Endothelial cell (in vitro differentiated cells): ENCODE results near the gene QPCTL. TPM values are rescaled to one million over a fixed set of nuclear protein-coding genes. Genes with fewer than 3 reads are reported as not detected.

Experiments
- DNase-seq: peaks from one replicate; pipeline ENCODE4 v3.0.0; 2021; ENCODE audit warnings: low spot score
- H3K27ac Mint-ChIP-seq: one replicate; pipeline ENCODE4 v1.8.0; 2021; ENCODE audit warnings: mixed read lengths, inconsistent platforms; ENCODE audit not compliant: unreplicated experiment
- H3K27me3 Mint-ChIP-seq: one replicate; pipeline ENCODE4 v1.8.0; 2021; ENCODE audit warnings: mild to moderate bottlenecking, moderate library complexity, mixed read lengths, inconsistent platforms; ENCODE audit not compliant: unreplicated experiment
- H3K36me3 Mint-ChIP-seq: one replicate; pipeline ENCODE4 v1.8.0; 2021; ENCODE audit warnings: mild to moderate bottlenecking, low read depth, mixed read lengths, inconsistent platforms; ENCODE audit not compliant: unreplicated experiment
- H3K4me1 Mint-ChIP-seq: one replicate; pipeline ENCODE4 v1.8.0; 2021; ENCODE audit warnings: mild to moderate bottlenecking, mixed read lengths, inconsistent platforms; ENCODE audit not compliant: unreplicated experiment
- H3K4me3 Mint-ChIP-seq: one replicate; pipeline ENCODE4 v1.8.0; 2021; ENCODE audit warnings: mild to moderate bottlenecking, mixed read lengths, inconsistent platforms; ENCODE audit not compliant: unreplicated experiment
- H3K9me3 Mint-ChIP-seq: one replicate; pipeline ENCODE4 v1.8.0; 2021; ENCODE audit warnings: mixed read lengths, inconsistent platforms; ENCODE audit not compliant: unreplicated experiment
- total RNA-seq: library from RNA; stranded (reverse); fragmentation: NEBNext Ultra II Directional; extraction: Animal tissue kit (Norgen Biotek cat#: 25700); gene quantifications from one replicate; pipeline ENCODE4 v1.2.1, GENCODE V29; 2021; ENCODE audit not compliant: unreplicated experiment
- TF ChIP-seq, protein P1 (sequence below): fragments of 200-600 bp; sonication (generic); IDR thresholded peaks from one replicate; pipeline ENCODE4 v1.5.0; 2021; ENCODE audit warnings: antibody characterized with exemption; ENCODE audit not compliant: unreplicated experiment

The QPCTL gene
- total RNA-seq, 1 donor from 2014 or later = 10.6 TPM

DNA sequence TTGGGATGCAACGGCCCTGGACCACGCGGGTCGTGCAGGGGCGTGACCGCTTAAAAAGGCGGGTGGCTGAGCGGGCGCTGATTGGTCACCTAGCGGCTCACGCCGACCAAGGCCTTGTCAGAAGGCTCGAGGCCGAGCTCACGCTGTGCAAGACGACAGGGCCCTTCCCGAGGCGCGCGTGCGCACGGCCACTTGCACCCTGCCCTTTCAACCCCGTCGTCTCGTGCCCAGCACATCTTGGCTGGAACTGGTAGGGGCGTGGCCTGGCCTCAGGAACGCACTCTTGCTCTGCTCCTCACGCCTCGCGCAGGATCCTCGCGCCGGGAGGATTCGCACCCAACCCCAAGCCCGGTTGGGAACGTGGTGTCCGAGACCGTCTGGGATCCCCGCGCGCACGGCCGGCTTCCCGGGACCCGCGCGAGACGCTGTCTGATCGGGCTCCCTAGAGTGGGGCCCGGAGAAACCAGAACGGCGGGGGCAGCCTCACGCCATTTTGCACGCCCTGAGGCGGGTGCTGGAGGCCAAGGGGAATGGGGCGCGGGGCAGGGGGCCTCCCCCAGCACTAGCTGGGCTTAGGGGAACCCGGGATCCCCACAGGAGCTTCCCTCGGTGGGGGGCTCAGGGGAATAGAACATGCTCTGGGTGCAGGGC lies 40.8 kb downstream of the QPCTL start, which contains the start of gene MEIOSIN:
Gene MEIOSIN, plus strand, starts transcription at position 280 of the 651 bp plus-strand sequence. CDS start 1,938 bp downstream, outside the sequence.
- H3K27ac Mint-ChIP-seq = no peak within 1 kb of the TSS
- no peaks in the 10 kb centered on the region for H3K36me3 Mint-ChIP-seq
- peaks cover 5% of the 10 kb centered on the region for H3K4me1 Mint-ChIP-seq
- H3K27me3 Mint-ChIP-seq = peaks cover 17% of the 10 kb centered on the region
- DNase-seq = no peak
- H3K9me3 Mint-ChIP-seq = no peaks in the 10 kb centered on the region
- TF ChIP-seq, protein P1, sequence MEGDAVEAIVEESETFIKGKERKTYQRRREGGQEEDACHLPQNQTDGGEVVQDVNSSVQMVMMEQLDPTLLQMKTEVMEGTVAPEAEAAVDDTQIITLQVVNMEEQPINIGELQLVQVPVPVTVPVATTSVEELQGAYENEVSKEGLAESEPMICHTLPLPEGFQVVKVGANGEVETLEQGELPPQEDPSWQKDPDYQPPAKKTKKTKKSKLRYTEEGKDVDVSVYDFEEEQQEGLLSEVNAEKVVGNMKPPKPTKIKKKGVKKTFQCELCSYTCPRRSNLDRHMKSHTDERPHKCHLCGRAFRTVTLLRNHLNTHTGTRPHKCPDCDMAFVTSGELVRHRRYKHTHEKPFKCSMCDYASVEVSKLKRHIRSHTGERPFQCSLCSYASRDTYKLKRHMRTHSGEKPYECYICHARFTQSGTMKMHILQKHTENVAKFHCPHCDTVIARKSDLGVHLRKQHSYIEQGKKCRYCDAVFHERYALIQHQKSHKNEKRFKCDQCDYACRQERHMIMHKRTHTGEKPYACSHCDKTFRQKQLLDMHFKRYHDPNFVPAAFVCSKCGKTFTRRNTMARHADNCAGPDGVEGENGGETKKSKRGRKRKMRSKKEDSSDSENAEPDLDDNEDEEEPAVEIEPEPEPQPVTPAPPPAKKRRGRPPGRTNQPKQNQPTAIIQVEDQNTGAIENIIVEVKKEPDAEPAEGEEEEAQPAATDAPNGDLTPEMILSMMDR = no peak
- H3K4me3 Mint-ChIP-seq = peak within 1 kb of the TSS; percentile 75

GRCh38 chr19:45739498-45740439 lies 47.3 kb downstream of the QPCTL start:
- H3K4me1 Mint-ChIP-seq = no peaks in the 10 kb centered on the region
- H3K9me3 Mint-ChIP-seq = no peaks in the 10 kb centered on the region
- no peak overlapping the region for H3K4me3 Mint-ChIP-seq
- H3K27me3 Mint-ChIP-seq = no peaks in the 10 kb centered on the region
- H3K27ac Mint-ChIP-seq = no peak overlapping the region
- TF ChIP-seq, protein P1 = no peak
- H3K36me3 Mint-ChIP-seq = no peaks in the 10 kb centered on the region
- DNase-seq = no peak

DNA sequence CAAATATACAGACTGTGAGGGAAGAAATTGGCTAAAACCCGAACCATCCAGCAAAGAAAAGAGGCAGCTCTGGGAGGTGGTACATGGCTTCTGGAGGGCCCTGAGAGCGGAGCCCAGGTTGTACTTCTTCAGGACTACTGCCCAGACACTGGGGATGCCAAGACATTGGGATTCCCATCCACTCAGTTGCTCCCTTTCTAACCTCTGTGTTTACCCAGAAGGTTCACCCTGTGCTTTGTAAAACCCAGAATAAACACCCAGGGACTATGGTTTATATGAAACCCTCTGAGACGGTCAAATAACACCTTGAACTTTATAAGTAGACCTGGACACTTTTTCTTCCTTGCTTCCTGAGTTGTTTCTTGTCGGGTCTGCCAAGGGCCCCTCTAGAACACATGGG lies 50.5 kb downstream of the QPCTL start:
- Mint-ChIP-seq H3K9me3 (no peaks in the 10 kb centered on the region), H3K4me1 (no peaks in the 10 kb centered on the region), H3K27ac (no peak overlapping the region), H3K36me3 (no peaks in the 10 kb centered on the region), H3K4me3 (no peak overlapping the region), H3K27me3 (peaks cover 3% of the 10 kb centered on the region)
- no peak for DNase-seq
- TF ChIP-seq, protein P1 = no peak

GRCh38 chr19:45745606-45746005 lies 53.1 kb downstream of the QPCTL start:
- Mint-ChIP-seq H3K4me3 (no peak overlapping the region), H3K36me3 (no peaks in the 10 kb centered on the region)

More at GRCh38 chr19:45745606-45746005, 53.1 kb downstream of the QPCTL start:
- no peak overlapping the region for H3K27ac Mint-ChIP-seq
- H3K4me1 Mint-ChIP-seq = no peaks in the 10 kb centered on the region
- TF ChIP-seq, protein P1 = no peak
- no peak for DNase-seq
- H3K27me3 Mint-ChIP-seq = peaks cover 3% of the 10 kb centered on the region
- no peaks in the 10 kb centered on the region for H3K9me3 Mint-ChIP-seq
